GM12878 (cell line): ENCODE data around the gene MMRN2. TPM values are rescaled to one million over a fixed set of nuclear protein-coding genes. Genes with fewer than 3 reads are reported as not detected.

Source experiments
- ATF3 ChIP-seq: IDR thresholded peaks from 2 replicates; pipeline ENCODE4 v1.6.1; 2011; ENCODE audit warnings: low read depth, mild to moderate bottlenecking, low read length, moderate library complexity, borderline replicate concordance; ENCODE audit errors: extremely low read depth
- CEBPB ChIP-seq, 2 experiments: fragments of 150-350 bp in 1 of 2; IDR thresholded peaks; 2 replicates each; pipeline ENCODE4 v1.6.1; 2012 to 2014; ENCODE audit warnings: low read depth in 2 of 2, low read length in 2 of 2, borderline replicate concordance in 1 of 2, inconsistent platforms in 1 of 2
- CREB1 ChIP-seq: IDR thresholded peaks from 2 replicates; pipeline ENCODE4 v1.6.1; 2012; ENCODE audit warnings: low read depth, mild to moderate bottlenecking, inconsistent platforms
- CTCF ChIP-seq, 3 experiments: IDR thresholded peaks in 2 of 3; conservative IDR thresholded peaks in 1 of 3; 2 replicates each; pipeline ENCODE4 v1.5.1; 2011; ENCODE audit warnings: low read depth in 3 of 3, low read length in 3 of 3, mild to moderate bottlenecking in 3 of 3, control low read depth in 2 of 3, moderate library complexity in 2 of 3, inconsistent platforms in 1 of 3, mixed read lengths in 1 of 3; ENCODE audit not compliant: control insufficient read depth in 2 of 3, insufficient read depth in 1 of 3; ENCODE audit errors: extremely low read depth in 1 of 3
- FOXK2 ChIP-seq: fragments of 450-650 bp; IDR thresholded peaks from 2 replicates; pipeline ENCODE4 v1.6.1; 2017; ENCODE audit warnings: mild to moderate bottlenecking, moderate library complexity
- JUND ChIP-seq: IDR thresholded peaks from 2 replicates; pipeline ENCODE4 v1.6.1; 2012; ENCODE audit warnings: low read depth, mild to moderate bottlenecking, low read length, improper control_type of control experiment, moderate library complexity
- NR2C1 ChIP-seq: fragments of 450-650 bp; IDR thresholded peaks from 2 replicates; pipeline ENCODE4 v1.6.1; 2017; ENCODE audit warnings: antibody characterized with exemption, mild to moderate bottlenecking, moderate library complexity
- PKNOX1 ChIP-seq: fragments of 450-650 bp; IDR thresholded peaks from 2 replicates; pipeline ENCODE4 v1.6.1; 2016; ENCODE audit warnings: mild to moderate bottlenecking
- POLR2A ChIP-seq: IDR thresholded peaks from 2 replicates; pipeline ENCODE4 v1.6.1; 2011; ENCODE audit warnings: low read depth, mild to moderate bottlenecking, low read length
- POLR2AphosphoS2 ChIP-seq: IDR thresholded peaks from 2 replicates; pipeline ENCODE4 v1.6.1; 2011; ENCODE audit warnings: low read depth, mild to moderate bottlenecking, low read length, improper control_type of control experiment, moderate library complexity
- RCOR1 ChIP-seq: conservative IDR thresholded peaks from 2 replicates; pipeline ENCODE4 v1.6.1; 2012; ENCODE audit warnings: low read depth, low read length, improper control_type of control experiment
- SMAD1 ChIP-seq: fragments of 450-650 bp; IDR thresholded peaks from 2 replicates; pipeline ENCODE4 v1.6.1; 2018; ENCODE audit warnings: mild to moderate bottlenecking, low read depth; ENCODE audit not compliant: partially characterized antibody
- SUZ12 ChIP-seq: fragments of 200-600 bp; sonication (generic); IDR thresholded peaks from one replicate; pipeline ENCODE4 v1.6.1; 2018; ENCODE audit warnings: antibody characterized with exemption, mild to moderate bottlenecking; ENCODE audit not compliant: unreplicated experiment
- TBL1XR1 ChIP-seq: IDR thresholded peaks from 2 replicates; pipeline ENCODE4 v1.6.1; 2012; ENCODE audit warnings: low read depth, low read length, improper control_type of control experiment
- ZBTB40 ChIP-seq: fragments of 450-650 bp; IDR thresholded peaks from 2 replicates; pipeline ENCODE4 v1.6.1; 2016; ENCODE audit warnings: mild to moderate bottlenecking, moderate library complexity, borderline replicate concordance
- ZNF274 ChIP-seq: IDR thresholded peaks from one replicate; pipeline ENCODE4 v1.8.0; 2011; ENCODE audit not compliant: insufficient read length, insufficient read depth
- polyA plus RNA-seq, 11 experiments: library from polyadenylated mRNA; depleted of rRNA in 4 of 11; unstranded in 6 of 11; stranded (reverse) in 5 of 11; fragments of >200 nt; fragmentation: Nextera tagmentation in 4 of 11; fragmentation: Illumina TruSeq in 1 of 11; extraction: Ambion mirVana in 4 of 11; extraction: Trizol in 1 of 11; gene quantifications; 1 replicate in 1 of 11; 2 replicates in 10 of 11; pipeline versions ENCODE4 v1.2.1 to v1.2.3, GENCODE V29; 2011 to 2016; ENCODE audit warnings: inconsistent platforms in 2 of 11, missing spikeins in 2 of 11, low read depth in 1 of 11
- total RNA-seq, 4 experiments: library from RNA; depleted of rRNA in 3 of 4; stranded (reverse); fragments of >200 nt in 3 of 4; fragmentation: Illumina TruSeq in 1 of 4; extraction: Trizol in 1 of 4; gene quantifications; 2 replicates each; pipeline versions ENCODE4 v1.2.1 to v1.2.3, GENCODE V29; 2013 to 2021
- TF ChIP-seq, protein P1 (sequence below): IDR thresholded peaks from 2 replicates; pipeline ENCODE4 v1.6.1; 2011; ENCODE audit warnings: borderline replicate concordance, low read depth, mild to moderate bottlenecking, moderate library complexity, low read length; ENCODE audit not compliant: insufficient read depth, poor library complexity, severe bottlenecking
- TF ChIP-seq, protein P2 (sequence below): IDR thresholded peaks from 2 replicates; pipeline ENCODE4 v1.6.1; 2011; ENCODE audit warnings: borderline replicate concordance, low read depth, mild to moderate bottlenecking, moderate library complexity, mixed read lengths, low read length; ENCODE audit not compliant: insufficient read depth; ENCODE audit errors: extremely low read length

Gene MMRN2
- total and polyA plus RNA-seq, 10 of the 15 experiments (the other 5 are each of a cell fraction or from before 2014, with no cell fraction given): 0.09 to 1.0 (median 0.54) TPM; not detected in 3

DNA sequence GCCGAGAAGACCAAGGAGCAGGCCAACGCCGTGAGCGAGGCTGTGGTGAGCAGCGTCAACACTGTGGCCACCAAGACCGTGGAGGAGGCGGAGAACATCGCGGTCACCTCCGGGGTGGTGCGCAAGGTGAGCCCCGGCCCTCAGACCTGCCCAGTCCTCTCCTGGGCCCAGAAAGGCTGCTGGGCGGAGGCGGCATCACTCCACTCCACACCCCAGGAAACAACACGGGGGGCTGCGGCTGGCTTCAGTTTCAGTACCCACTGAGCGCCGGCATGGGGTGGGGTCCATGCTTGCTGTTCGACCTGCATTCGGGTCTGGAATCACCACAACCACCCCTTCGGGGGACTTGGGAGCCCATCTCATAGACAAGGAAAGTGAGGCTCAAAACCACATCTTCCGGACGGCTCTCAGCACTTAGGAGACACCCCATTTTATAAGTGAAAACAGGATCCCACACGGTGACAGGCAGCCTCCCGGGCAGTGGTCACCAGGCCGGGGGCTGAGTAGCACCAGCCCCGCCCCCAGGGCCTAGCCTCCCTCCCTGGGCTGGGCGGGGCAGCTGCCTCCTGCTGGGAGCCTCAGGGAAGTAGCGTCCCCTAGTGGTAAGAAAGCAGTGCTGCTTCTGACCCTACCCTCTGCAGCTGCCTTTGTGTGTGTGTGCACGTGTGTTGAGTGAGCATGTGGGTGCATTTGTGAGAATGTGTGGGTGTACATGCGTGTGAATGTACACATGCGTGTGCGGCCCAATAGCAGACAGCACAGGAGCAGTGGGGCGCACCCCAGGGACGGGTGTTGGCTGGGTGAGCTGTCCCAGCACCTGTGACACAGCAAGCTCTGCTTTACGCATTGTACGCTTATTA lies 2.8 kb upstream of the MMRN2 start (continued):
- TF ChIP-seq SUZ12 (no peak), TBL1XR1 (no peak), CREB1 (no peak), PKNOX1 (peak; percentile 25), POLR2AphosphoS2 (no peak), FOXK2 (peak; percentile 36; the same call in 1 of the 2 replicates), SMAD1 (no peak), NR2C1 (no peak), ATF3 (no peak), CTCF (IDR thresholded peaks at IDR 0.05 in 2 of 3, conservative IDR thresholded peaks at IDR 0.05 in 1 of 3; ENCODE audit: control insufficient read depth in 2 of 3, extremely low read depth in 1 of 3, insufficient read depth in 1 of 3, low read depth in 3 of 3, low read length in 3 of 3) (peak; percentile 95 to 99 (median 97)), RCOR1 (no peak), ZBTB40 (no peak), CEBPB (IDR thresholded peaks at IDR 0.05; ENCODE audit: borderline replicate concordance in 1 of 2, low read depth in 2 of 2, low read length in 2 of 2) (no peak), JUND (no peak), ZNF274 (no peak), POLR2A (no peak)
- TF ChIP-seq, protein P1, sequence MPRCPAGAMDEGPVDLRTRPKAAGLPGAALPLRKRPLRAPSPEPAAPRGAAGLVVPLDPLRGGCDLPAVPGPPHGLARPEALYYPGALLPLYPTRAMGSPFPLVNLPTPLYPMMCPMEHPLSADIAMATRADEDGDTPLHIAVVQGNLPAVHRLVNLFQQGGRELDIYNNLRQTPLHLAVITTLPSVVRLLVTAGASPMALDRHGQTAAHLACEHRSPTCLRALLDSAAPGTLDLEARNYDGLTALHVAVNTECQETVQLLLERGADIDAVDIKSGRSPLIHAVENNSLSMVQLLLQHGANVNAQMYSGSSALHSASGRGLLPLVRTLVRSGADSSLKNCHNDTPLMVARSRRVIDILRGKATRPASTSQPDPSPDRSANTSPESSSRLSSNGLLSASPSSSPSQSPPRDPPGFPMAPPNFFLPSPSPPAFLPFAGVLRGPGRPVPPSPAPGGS: no peak
- TF ChIP-seq, protein P2, sequence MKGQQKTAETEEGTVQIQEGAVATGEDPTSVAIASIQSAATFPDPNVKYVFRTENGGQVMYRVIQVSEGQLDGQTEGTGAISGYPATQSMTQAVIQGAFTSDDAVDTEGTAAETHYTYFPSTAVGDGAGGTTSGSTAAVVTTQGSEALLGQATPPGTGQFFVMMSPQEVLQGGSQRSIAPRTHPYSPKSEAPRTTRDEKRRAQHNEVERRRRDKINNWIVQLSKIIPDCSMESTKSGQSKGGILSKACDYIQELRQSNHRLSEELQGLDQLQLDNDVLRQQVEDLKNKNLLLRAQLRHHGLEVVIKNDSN: no peak
